ENCODE measurements around the gene PCDHGA2. TPM values are rescaled to one million over a fixed set of nuclear protein-coding genes. Genes with fewer than 3 reads are reported as not detected.

PCDHGA2 gene
- total RNA-seq, 1 experiment from 2014 or later, result not detected

GRCh38 chr5:141320225-141321169, 18.1 kb upstream of the PCDHGA2 start, which contains the start of gene TAF7:
TAF7 (minus strand) TSS chr5:141320784; CDS start chr5:141320044, 740 bp downstream.
- no peaks in the 10 kb centered on the region for H3F3A ChIP-seq (ENCODE audit: low read length, unreplicated experiment)

GRCh38 chr5:141322261-141322660, 16.3 kb upstream of the PCDHGA2 start:
- no peak for ATAC-seq
- CTCF ChIA-PET, result no interaction called here

More at GRCh38 chr5:141320225-141321169, 18.1 kb upstream of the PCDHGA2 start, which contains the start of gene TAF7:
- Histone ChIP-seq H3K27ac (ENCODE audit: low read length) (peak within 1 kb of the TSS; percentile 65), H3K79me2 (ENCODE audit: low read length) (peaks cover 28% of the 10 kb centered on the region), H3K4me1 (ENCODE audit: insufficient read depth, low read length) (no peaks in the 10 kb centered on the region), H3K4me3 (ENCODE audit: low read length) (peak within 1 kb of the TSS; percentile 78), H3K36me3 (ENCODE audit: low read depth, low read length) (peaks cover 35% of the 10 kb centered on the region), H3K9ac (ENCODE audit: low read length) (peak within 1 kb of the TSS; percentile 89), H3K27me3 (ENCODE audit: low read length) (no peaks in the 10 kb centered on the region), H3K4me2 (ENCODE audit: low read length) (peak within 1 kb of the TSS; percentile 91), H3K9me2 (replicated peaks; ENCODE audit: low read length) (no peaks in the 10 kb centered on the region), H4K20me1 (ENCODE audit: low read length) (no peaks in the 10 kb centered on the region), H2AFZ (ENCODE audit: low read length) (peak within 1 kb of the TSS; percentile 100), H3K9me3 (ENCODE audit: low read length) (peaks cover 38% of the 10 kb centered on the region)
- CTCF ChIA-PET, result interaction anchor here (0.6 to 0.7 kb wide), 2 partner anchors 77 to 226 kb away, joined by 4 to 5 read pairs; partner anchors contain the start of genes PCDHB2 and PCDHGB5
- POLR2A ChIA-PET (ENCODE audit: unreplicated experiment), result interaction anchor here (0.6 to 0.7 kb wide), 2 partner anchors 9 to 226 kb away, joined by 3 read pairs; no protein-coding TSS in a partner anchor
- peak; percentile 85 for DNase-seq
- intact Hi-C loops (cut with micrococcal nuclease), result no loop called here
- TF ChIP-seq EZH2phosphoT487 (IDR thresholded peaks at IDR 0.05; ENCODE audit: borderline replicate concordance, low read length), result no peak
- peak; percentile 77 for TF ChIP-seq CTCF (conservative IDR thresholded peaks at IDR 0.05; ENCODE audit: low read depth, low read length)
- no peak for TF ChIP-seq EZH2 (IDR thresholded peaks at IDR 0.05; ENCODE audit: low read length, unreplicated experiment)
- TSS peak; percentile 71 for BruUV-seq (replicated peaks)
- peak; percentile 98 for ATAC-seq

More at GRCh38 chr5:141322261-141322660, 16.3 kb upstream of the PCDHGA2 start:
- H3K79me2 ChIP-seq (ENCODE audit: low read length), result peaks cover 28% of the 10 kb centered on the region
- intact Hi-C loops (cut with micrococcal nuclease), result no loop called here
- H3K4me2 ChIP-seq (ENCODE audit: low read length), result no peak overlapping the region
- no peaks in the 10 kb centered on the region for H3F3A ChIP-seq (ENCODE audit: low read length, unreplicated experiment)
- no peaks in the 10 kb centered on the region for H3K9me2 ChIP-seq (replicated peaks; ENCODE audit: low read length)
- H3K36me3 ChIP-seq (ENCODE audit: low read depth, low read length), result peaks cover 25% of the 10 kb centered on the region
- POLR2A ChIA-PET (ENCODE audit: unreplicated experiment), result no interaction called here
- no peaks in the 10 kb centered on the region for H3K27me3 ChIP-seq (ENCODE audit: low read length)
- DNase-seq, result no peak
- no peak overlapping the region for H2AFZ ChIP-seq (ENCODE audit: low read length)
- H3K27ac ChIP-seq (ENCODE audit: low read length), result no peak overlapping the region
- H3K9me3 ChIP-seq (ENCODE audit: low read length), result peaks cover 33% of the 10 kb centered on the region
- H4K20me1 ChIP-seq (ENCODE audit: low read length), result no peaks in the 10 kb centered on the region
- no peak for TF ChIP-seq EZH2 (IDR thresholded peaks at IDR 0.05; ENCODE audit: low read length, unreplicated experiment)
- TF ChIP-seq CTCF (conservative IDR thresholded peaks at IDR 0.05; ENCODE audit: low read depth, low read length), result no peak
- no peak for TF ChIP-seq EZH2phosphoT487 (IDR thresholded peaks at IDR 0.05; ENCODE audit: borderline replicate concordance, low read length)
- no TSS peak for BruUV-seq (replicated peaks)
- no peak overlapping the region for H3K4me3 ChIP-seq (ENCODE audit: low read length)
- no peak overlapping the region for H3K9ac ChIP-seq (ENCODE audit: low read length)
- no peaks in the 10 kb centered on the region for H3K4me1 ChIP-seq (ENCODE audit: insufficient read depth, low read length)
